GM21447 (cell line): ENCODE results near the gene KCNA4.
"Not testable (repeated sequence)": the region's sequence is repeated elsewhere in the genome, so short reads cannot be mapped to it uniquely, and the experiment has no call there.

Experiments
- ATAC-seq: cut with Tn5 transposase; IDR thresholded peaks from one replicate; pipeline ENCODE4 v1.9.1; 2021; ENCODE audit not compliant: unreplicated experiment

The KCNA4 gene

DNA sequence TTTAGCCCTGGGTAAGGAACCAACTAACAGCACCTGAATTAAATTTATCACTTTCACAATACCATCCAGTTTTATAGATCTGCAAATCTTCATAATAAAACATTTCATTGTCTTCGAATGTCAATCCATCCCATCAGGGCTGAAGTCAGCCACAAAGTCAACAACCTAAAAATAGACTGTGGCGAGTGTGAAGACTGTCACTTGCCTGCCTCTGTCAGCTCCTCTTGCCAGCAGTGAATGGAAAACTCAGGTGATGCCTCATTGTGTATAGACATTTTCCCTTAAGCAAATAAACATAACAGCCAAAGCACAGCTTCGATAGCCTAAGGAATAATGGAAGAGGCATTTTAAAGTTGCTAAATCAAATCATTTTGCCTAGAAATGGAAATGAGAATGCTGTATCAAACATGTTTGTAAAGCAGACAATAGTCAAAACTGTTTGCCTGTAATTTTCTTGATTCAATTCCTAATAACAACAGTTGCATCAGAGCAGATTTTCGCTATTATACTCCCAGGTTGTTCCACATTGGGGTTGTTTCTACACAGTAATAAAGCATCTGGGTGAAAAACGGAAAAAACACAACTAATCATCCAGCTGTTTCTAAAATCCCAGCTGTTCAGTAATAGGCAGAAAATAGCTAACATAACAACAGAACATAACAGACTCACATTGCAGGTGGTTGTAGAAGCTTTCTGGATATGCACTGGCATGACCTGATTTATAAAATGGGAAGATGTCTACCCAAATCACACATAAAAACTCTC, 15.7 kb downstream of the KCNA4 start:
- no peak for ATAC-seq

DNA sequence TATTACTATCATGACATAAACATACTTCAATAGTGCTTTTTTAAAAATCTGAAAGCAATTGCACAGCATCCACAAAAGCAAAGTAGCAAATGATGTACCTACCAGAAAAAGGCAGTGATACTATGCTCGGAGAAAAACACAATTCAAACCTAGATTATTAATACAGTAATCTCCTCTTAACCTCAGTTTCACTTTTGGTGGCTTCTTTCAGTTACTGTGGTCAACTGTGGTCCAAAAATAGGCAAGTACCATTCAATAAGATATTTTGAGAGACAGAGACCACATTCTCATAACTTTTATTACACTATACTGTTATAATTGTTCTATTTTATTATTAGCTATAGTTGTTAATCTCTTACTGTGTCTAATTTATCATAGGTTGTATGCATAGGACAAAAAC, 20.8 kb downstream of the KCNA4 start:
- ATAC-seq = no peak

DNA sequence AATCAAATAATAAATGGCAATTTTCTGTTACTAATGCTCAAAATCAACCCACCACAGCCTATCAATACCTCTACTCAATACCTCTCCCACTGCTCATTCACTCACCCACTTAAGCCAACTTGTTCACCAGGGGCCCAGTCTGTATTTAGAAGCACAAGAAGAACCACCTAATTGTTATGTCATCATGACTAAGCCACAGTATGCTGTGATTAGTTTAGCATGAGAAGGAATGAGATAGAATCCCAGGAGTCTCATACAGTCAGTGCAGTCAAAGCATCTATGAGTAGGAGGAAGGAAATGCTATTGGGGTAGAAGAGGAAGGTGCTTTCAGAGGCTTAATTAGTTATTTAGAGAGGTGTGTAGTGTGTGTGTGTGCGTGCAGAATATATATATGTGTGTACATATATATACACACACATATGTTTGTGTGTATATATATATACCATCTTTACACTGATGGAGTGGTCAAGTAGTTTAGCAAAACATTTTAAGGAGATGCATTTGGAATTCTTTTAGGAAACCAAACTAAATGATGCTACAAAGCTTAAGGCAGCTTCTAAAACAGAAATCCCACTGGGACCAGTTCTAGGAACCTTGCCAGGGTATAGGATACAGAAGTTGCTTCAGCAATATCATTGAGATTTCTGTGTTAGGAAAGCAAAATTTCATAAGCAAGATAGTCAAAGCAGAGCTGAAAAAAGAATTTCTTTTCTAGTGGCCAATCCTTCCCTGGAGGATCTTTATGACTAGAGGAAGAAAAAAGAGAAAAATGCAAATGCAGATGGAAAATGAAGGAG, 27.5 kb downstream of the KCNA4 start:
- no peak for ATAC-seq

DNA sequence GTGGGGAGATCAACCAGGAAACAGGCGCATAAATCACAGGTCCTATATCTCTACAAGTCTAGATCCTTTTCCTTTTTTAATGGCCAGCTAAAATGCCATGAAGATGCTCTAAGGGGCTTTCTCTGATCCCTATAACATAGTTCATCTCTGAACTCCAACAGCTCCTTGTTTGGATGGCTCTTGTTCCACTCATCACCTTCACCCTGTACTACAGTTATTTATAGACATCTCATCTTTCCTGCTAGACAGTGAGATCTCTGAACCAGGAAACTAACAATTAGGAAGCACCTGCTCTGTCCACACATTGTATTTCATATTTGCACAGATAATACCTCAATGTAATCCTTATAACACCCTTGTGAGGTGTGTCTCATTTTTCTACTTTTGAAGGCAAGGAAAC, 31.6 kb downstream of the KCNA4 start:
- ATAC-seq = no peak

DNA sequence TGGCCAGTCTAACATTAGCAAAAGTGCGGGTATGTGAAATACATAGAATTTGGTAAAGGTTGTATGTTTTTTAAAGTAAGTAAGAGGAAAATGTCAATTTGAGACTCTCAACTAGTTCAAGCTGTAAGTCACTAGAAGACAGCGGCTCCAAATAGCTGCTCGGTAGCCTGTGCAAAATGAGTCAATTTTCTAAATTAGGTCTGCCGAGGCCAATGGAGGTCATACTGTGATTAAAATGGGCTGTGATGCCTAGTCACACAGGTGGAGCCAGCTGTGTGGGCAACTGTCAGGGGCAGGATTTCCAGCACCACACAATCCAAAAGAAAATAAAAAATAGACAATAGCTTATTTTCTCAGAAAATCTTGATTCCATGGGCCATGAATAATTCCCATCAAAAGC, 32.3 kb downstream of the KCNA4 start:
- no peak for ATAC-seq

DNA sequence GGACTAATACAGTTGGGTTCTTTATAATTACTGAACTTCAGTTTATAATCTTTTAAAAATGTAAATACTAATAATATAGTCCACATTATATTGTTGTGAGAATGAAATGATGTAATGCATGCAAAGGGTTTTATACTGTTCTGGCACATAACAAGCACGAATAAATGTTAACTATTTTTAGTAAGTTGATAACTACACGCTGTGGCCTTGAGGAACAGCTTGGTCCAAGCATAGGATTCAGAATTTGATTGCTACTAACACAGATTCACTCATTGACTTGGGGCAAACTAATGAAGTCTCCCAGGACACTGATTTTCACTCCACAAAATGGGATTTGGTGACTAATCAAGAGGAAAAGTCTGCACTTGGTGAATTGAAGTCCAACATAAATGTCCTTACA, 38.3 kb downstream of the KCNA4 start:
- ATAC-seq = no peak

DNA sequence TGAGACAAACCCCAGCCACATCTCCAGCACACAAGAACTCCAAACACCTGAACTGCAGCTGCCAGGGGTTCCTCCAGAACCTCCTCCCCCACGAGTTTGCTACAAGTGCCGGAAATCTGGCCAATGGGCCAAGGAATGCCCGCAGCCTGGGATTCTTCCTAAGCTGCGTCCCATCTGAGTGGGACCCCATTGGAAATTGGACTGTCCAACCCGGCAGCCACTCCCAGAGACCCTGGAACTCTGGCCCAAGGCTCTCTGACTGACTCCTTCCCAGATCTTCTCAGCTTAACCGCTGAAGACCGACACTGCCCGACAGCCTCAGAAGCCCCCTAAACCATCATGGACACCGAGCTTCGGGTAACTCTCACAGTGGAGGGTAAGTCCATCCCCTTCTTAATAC, 41.2 kb downstream of the KCNA4 start:
- ATAC-seq = not testable (repeated sequence)

DNA sequence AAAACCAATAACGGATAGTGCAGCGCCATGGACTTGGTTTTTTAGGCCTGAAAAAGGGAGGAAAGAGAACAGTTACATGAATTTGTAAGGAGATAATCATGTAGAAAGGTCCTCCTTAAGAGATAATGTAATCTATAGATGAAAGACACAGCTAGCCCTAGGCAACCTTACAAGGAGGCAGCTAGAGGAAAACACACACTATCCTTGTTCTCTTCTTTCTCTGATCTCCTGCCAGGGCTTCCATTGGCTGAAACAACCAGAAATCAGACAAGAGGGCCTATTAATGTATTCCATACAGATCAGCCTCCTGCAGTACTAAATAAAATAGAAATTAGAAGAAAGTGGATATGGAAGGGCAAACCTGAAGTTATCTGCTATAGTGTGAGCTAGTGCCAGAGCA, 53.0 kb downstream of the KCNA4 start:
- ATAC-seq = no peak

DNA sequence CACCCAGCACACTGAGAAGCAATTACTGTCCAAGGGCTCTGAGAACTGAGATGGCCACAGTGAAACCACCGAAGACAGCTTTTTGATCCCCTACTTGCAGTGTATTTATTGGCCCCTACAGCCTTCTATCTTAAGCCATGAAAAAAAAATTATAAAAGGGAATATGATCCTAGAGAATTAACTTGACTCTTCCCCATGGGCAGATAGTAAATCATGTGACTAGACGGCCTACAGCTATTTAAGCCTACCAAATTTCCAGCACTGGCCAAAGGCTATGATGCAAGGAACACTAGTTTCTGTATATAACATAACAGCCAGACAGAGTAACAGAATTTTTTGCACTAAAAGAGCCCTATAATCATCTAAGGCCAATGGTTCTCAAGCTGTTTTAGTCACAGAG, 53.8 kb downstream of the KCNA4 start:
- ATAC-seq = no peak

DNA sequence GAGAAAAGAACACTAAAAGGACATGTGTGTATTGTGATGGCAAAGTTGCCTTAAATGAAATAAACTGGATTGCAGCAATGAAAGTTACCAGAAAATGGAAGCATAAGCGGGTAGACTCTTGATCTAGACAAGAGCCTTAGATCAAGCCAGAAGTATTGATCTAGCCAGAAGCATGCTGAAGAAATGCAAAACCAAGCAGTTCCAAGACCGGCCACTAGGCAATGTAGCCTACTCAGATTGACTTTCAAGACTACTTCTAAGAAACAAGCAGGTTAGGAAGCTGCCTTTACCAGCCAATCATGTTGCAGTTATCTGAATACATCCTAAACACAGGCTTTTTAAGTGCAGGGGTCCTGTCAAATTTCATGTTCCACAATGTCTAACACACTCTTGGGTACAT, 54.6 kb downstream of the KCNA4 start:
- no peak for ATAC-seq
